Ishikawa (cell line): Measurements from ENCODE around the gene KLHL7.

Experiments used
- CEBPB ChIP-seq: IDR thresholded peaks from 2 replicates; pipeline ENCODE4 v1.6.1; 2012
- CREB1 ChIP-seq: IDR thresholded peaks from 2 replicates; pipeline ENCODE4 v1.6.1; 2012; ENCODE audit warnings: low read depth
- EGR1 ChIP-seq: IDR thresholded peaks from 2 replicates; pipeline ENCODE4 v1.6.1; 2012
- EP300 ChIP-seq: IDR thresholded peaks from 2 replicates; pipeline ENCODE4 v1.6.1; 2012; ENCODE audit warnings: borderline replicate concordance
- FOXM1 ChIP-seq: IDR thresholded peaks from 2 replicates; pipeline ENCODE4 v1.6.1; 2012; ENCODE audit warnings: low read depth, borderline replicate concordance
- MAX ChIP-seq: IDR thresholded peaks from 2 replicates; pipeline ENCODE4 v1.6.1; 2012
- NFIC ChIP-seq: IDR thresholded peaks from 2 replicates; pipeline ENCODE4 v1.6.1; 2012
- RAD21 ChIP-seq: IDR thresholded peaks from 2 replicates; pipeline ENCODE4 v1.6.1; 2012; ENCODE audit warnings: low read depth
- TAF1 ChIP-seq: IDR thresholded peaks from 2 replicates; pipeline ENCODE4 v1.6.1; 2012; ENCODE audit warnings: low read depth, mild to moderate bottlenecking
- TCF12 ChIP-seq: IDR thresholded peaks from 2 replicates; pipeline ENCODE4 v1.6.1; 2012; ENCODE audit warnings: low read depth
- TEAD4 ChIP-seq: IDR thresholded peaks from 2 replicates; pipeline ENCODE4 v1.6.1; 2012
- USF1 ChIP-seq: IDR thresholded peaks from 2 replicates; pipeline ENCODE4 v1.6.1; 2012
- YY1 ChIP-seq: IDR thresholded peaks from 2 replicates; pipeline ENCODE4 v1.6.1; 2012; ENCODE audit warnings: low read depth
- ZBTB7A ChIP-seq: IDR thresholded peaks from 2 replicates; pipeline ENCODE4 v1.6.1; 2012; ENCODE audit warnings: low read depth
- TF ChIP-seq, protein P1 (sequence below): IDR thresholded peaks from 2 replicates; pipeline ENCODE4 v1.6.1; 2012; ENCODE audit warnings: low read depth, mild to moderate bottlenecking

Gene KLHL7

GRCh38 chr7:23108995-23109394, 3.4 kb downstream of the KLHL7 start:
- TF ChIP-seq EGR1 (no peak), USF1 (no peak), ZBTB7A (no peak), TCF12 (no peak), YY1 (no peak), CEBPB (no peak), TEAD4 (no peak), NFIC (no peak), CREB1 (no peak)

DNA sequence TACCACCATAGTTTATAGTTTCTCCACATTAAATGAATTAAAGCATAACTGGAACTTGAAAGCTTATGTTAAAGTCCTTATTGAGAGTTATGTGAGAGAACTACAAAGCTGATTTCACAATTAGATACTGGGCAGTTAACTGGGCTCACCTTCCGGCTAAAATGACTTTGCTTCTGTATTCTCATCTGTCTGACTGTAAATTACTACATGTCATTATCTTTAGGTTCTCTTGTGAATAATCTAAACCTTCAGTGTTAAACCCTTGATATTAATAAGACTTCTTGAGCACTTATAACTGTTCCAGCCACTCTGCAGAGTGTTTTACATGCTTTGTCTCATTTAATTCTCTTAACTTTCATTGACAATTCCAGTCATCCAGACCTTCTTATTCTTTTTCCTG, 3.9 kb downstream of the KLHL7 start:
- TF ChIP-seq, protein P1, sequence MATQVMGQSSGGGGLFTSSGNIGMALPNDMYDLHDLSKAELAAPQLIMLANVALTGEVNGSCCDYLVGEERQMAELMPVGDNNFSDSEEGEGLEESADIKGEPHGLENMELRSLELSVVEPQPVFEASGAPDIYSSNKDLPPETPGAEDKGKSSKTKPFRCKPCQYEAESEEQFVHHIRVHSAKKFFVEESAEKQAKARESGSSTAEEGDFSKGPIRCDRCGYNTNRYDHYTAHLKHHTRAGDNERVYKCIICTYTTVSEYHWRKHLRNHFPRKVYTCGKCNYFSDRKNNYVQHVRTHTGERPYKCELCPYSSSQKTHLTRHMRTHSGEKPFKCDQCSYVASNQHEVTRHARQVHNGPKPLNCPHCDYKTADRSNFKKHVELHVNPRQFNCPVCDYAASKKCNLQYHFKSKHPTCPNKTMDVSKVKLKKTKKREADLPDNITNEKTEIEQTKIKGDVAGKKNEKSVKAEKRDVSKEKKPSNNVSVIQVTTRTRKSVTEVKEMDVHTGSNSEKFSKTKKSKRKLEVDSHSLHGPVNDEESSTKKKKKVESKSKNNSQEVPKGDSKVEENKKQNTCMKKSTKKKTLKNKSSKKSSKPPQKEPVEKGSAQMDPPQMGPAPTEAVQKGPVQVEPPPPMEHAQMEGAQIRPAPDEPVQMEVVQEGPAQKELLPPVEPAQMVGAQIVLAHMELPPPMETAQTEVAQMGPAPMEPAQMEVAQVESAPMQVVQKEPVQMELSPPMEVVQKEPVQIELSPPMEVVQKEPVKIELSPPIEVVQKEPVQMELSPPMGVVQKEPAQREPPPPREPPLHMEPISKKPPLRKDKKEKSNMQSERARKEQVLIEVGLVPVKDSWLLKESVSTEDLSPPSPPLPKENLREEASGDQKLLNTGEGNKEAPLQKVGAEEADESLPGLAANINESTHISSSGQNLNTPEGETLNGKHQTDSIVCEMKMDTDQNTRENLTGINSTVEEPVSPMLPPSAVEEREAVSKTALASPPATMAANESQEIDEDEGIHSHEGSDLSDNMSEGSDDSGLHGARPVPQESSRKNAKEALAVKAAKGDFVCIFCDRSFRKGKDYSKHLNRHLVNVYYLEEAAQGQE = no peak
- TF ChIP-seq EP300 = no peak
- no peak for TF ChIP-seq EGR1
- no peak for TF ChIP-seq RAD21

- TF ChIP-seq RAD21 (no peak), TCF12 (no peak), CREB1 (no peak), NFIC (no peak), MAX (no peak), TEAD4 (no peak), ZBTB7A (no peak)
- TF ChIP-seq, protein P1 = no peak
Measured at GRCh38 chr7:23114896-23115295, 9.3 kb downstream of the KLHL7 start.

- TF ChIP-seq USF1 = no peak
- TF ChIP-seq FOXM1 = no peak
- no peak for TF ChIP-seq ZBTB7A
- TF ChIP-seq CEBPB = no peak
- no peak for TF ChIP-seq MAX
- no peak for TF ChIP-seq RAD21
- TF ChIP-seq YY1 = no peak
- TF ChIP-seq EGR1 = no peak
- no peak for TF ChIP-seq TEAD4
- TF ChIP-seq CREB1 = no peak
- TF ChIP-seq, protein P1 = no peak
- no peak for TF ChIP-seq TCF12
- no peak for TF ChIP-seq NFIC
- no peak for TF ChIP-seq TAF1
- TF ChIP-seq EP300 = no peak
Measured at GRCh38 chr7:23115991-23116390, 10.4 kb downstream of the KLHL7 start.

DNA sequence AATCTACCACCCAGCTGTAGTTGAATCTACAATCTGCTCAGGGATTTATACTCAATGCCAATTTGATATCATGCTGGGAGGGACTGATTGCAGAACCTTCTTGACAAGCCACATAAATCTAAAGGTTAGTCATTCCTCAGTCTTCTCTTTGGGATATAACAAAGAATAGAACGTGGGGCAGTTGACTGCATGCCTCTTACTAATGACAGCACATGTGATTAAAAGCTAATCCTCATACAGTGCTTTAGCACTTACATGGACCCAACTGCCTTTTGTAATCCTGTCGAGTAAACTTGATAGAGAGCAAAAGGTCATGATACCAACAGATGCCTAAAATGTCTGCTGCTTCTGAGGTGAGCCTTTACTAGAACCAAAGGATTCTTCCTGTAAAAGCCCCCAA, 12.3 kb downstream of the KLHL7 start:
- TF ChIP-seq YY1 (no peak), TAF1 (no peak), NFIC (no peak), ZBTB7A (no peak), USF1 (no peak), CEBPB (no peak), CREB1 (no peak)
- TF ChIP-seq, protein P1 = no peak
